GM21723 (cell line): ENCODE results near the gene TTC39C.

Experiments used
- ATAC-seq: cut with Tn5 transposase; IDR thresholded peaks from one replicate; pipeline ENCODE4 v1.9.1; 2021; ENCODE audit warnings: mild to moderate bottlenecking, moderate library complexity; ENCODE audit not compliant: unreplicated experiment

The TTC39C gene

GRCh38 chr18:24075767-24076597, 61.4 kb downstream of the TTC39C start:
- ATAC-seq = no peak

- no peak for ATAC-seq
Measured at GRCh38 chr18:24076950-24077349, 62.4 kb downstream of the TTC39C start.

- ATAC-seq = no peak
Measured at GRCh38 chr18:24078391-24078790, 63.8 kb downstream of the TTC39C start.

- no peak for ATAC-seq
Measured at GRCh38 chr18:24080861-24081260, 66.3 kb downstream of the TTC39C start.

GRCh38 chr18:24083550-24083949, 69.0 kb downstream of the TTC39C start:
- ATAC-seq = no peak

DNA sequence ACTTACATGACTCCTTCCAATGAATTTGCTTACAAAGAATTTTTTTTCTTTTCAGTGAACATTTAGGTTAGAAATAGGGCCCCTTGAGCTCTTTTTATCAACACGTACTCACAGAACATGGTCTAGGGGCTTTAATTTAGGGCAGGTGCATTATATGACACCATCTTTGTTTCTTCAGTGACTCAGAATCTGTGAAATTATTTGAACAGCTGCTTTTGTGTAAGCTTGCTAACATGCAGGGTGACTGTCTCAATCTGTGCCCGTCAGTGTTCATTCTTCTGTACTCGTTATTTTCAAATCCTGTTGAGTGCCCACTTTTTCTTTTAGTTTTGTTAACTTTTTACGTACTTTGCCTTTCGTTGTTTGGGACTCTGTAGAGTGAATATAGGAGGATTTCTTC, 71.5 kb downstream of the TTC39C start:
- ATAC-seq = no peak

DNA sequence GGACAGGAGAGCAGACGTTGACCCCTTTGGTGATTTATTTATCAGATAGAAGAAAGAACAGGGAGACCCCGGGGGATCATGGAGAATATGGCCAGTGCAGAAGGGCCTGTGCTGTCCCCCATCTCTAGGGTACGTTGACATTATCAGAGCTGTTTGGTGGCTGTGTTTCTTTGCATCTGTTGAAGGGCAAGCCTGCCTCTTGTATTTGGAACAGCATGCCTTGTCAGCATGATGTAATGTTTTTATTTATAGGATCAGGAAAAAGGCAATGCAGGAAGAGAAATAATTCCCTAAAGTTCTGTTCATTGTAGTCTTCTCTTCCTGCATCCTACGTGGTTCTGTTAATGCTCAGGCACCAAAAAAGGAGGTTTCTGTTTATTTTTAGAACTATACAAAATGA, 74.5 kb downstream of the TTC39C start:
- no peak for ATAC-seq

GRCh38 chr18:24089515-24090337, 75.2 kb downstream of the TTC39C start:
- ATAC-seq = no peak

GRCh38 chr18:24090876-24091275, 76.3 kb downstream of the TTC39C start:
- no peak for ATAC-seq

DNA sequence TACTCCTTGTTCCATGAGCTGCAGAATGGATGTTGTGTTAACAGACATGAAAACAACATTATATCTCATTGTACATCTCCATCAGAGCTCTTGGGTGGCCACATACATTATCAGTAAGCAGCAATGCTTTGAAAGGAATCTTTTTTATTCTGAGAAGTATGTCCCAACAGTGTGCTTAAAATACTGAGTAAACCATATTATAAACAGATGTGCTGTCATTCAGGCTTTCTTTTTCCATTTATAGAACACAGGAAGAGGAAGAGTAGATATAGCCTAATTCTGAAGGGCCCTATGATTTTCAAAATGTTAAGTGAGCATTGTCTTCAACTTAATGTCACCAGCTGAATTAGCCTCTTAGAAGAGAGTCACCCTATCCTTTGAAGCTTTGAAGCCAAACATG, 80.0 kb downstream of the TTC39C start:
- no peak for ATAC-seq

DNA sequence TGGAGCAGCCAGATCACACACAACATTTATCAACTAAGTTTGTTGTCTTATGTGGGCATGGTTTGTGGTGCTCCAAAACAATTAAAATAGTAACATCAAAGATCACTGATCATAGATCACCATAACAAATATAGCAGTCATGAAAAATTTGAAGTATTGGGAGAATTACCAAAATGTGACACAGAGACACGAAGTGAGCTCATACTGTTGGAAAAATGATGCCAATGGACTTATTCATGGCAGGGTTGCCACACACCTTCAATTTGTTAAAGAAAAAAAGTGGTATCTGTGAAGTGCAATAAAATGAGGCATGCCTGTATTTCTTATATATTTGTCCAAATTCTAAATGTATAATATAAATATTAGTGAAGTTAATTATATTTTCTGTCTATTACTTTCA, 81.4 kb downstream of the TTC39C start:
- ATAC-seq = no peak

GRCh38 chr18:24103320-24104021, 88.9 kb downstream of the TTC39C start:
- ATAC-seq = no peak

- no peak for ATAC-seq
Measured at GRCh38 chr18:24104486-24104885, 89.9 kb downstream of the TTC39C start.

- no peak for ATAC-seq
Measured at GRCh38 chr18:24108641-24109040, 94.1 kb downstream of the TTC39C start.

DNA sequence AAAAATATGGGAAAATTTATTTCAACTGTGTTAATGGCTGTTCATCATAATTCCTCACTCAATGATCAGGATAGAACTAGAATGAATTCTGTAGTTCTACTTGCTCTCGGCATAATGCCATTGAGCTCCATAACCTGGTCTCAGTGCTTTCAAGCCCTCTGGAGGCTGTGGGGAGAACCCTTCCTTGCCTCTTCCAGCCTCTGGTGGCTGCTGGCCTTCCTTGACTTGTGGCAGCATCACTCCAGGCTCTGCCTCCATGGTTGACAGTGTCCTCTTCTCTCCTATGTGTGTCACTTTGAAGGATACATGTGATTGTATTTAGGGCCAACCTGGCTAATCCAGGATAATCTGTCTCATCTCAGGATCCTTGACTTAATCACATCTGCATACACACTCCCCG, 97.4 kb downstream of the TTC39C start:
- ATAC-seq = no peak

- ATAC-seq = no peak
Measured at GRCh38 chr18:24112464-24112863, 97.9 kb downstream of the TTC39C start.

DNA sequence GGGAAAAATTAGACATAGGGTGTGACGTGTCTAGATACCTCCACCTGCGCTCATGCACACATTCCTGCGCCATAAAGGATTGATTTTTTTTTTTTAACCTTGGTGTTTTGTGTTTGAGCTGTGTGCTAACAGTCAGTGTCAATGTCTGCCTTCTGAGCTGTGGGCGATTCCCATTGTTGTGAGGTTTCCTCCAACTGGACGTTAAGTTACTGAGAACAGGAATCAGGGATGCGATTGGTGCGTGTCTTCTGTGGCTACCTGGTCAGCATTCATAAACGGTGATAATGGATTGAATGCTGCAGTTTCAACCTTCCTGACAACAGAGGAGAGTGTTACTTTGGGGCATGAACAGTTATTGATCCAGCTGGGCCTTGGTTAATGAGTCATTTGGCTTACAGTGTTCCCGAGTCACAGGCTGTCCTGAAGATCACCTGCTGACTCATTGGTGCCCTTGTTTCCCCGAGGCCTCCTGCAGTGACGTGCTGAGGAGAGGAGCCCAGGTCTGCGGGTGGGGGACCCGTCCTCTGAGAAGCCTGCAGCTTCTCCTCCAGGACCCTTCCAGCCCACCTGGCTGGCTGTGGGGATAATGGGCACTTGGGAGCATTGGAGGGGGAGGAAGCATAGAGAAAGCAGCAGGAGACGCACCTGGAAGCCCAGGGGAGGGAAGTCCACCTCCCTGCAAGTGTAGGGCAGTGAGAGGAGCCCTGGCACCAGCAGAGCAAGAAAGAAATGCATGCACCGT, 98.5 kb downstream of the TTC39C start:
- no peak for ATAC-seq

DNA sequence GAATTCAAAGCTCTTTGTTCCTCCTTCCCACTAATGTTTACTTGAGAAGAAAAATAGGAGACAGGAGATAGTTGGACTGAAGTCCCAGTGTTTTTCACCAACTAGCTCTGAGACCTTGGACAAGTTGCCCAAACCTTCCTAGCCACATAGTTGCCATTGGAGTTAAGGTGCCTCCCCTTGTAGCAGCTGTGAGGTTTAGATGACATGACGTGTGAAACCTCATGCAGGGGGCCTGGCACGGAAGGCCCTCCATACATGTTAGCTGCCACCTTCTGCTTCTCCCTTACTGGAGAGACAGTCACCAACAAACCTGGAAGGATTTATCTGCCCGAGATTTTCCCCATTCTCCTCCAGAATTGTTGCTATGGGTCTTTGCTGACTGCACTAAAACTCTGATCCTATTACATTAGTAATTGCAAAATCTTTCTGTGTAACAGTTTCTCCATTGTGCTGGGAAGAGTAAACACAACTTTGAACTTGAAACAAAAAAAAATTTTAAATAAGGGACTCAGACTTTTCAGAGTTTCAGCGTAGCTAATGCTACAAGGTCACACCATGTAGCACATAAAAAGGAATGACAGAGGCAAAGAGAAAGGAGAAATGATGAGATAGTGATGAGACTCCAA, 100.5 kb downstream of the TTC39C start:
- ATAC-seq = no peak

DNA sequence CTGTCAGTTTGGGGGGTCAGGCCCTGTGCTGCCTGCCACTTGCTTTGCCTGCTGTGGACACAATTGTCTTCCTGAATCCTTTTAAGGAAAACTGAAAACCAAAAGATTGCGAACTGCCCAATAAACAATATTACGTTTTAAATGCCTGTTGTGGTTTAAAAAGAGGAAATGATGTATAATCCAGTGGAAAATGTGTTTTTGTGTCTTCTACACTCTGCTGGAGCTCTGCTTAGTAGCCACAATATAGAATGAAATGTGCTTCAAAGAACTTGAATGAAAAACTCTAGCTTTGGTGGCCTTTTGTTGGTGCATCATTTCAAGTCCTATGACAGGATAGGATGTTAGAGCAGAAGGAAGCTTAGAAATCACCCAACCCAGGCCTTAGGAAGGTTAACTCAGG, 101.1 kb downstream of the TTC39C start:
- ATAC-seq = no peak
